ENCODE data around the gene ASIC2.
"Not testable (repeated sequence)": the region's sequence is repeated elsewhere in the genome, so short reads cannot be mapped to it uniquely, and the experiment has no call there.

The ASIC2 gene

DNA sequence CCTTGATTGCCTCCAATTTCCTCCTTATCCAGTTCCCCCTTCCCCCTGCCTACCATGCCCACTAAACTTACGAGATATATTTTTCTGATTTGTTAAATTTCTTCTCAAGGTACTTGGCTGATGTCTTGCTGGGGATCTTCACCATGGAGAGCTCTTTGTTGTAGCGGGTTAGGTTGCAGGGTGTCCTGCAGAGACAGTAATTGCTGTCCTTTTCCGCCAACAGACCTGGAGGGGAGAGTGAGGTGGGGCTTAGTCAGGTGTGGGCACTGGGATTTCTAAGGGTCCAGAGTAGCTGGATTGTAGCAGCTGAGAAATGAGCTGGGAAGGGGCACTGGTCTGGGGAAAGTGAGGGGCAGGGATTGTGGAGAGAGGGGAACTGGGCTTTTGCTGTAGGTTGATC lies 269.3 kb downstream of the ASIC2 start:
- DNase-seq (ENCODE audit: low read depth in 3 of 3) = no peak

DNA sequence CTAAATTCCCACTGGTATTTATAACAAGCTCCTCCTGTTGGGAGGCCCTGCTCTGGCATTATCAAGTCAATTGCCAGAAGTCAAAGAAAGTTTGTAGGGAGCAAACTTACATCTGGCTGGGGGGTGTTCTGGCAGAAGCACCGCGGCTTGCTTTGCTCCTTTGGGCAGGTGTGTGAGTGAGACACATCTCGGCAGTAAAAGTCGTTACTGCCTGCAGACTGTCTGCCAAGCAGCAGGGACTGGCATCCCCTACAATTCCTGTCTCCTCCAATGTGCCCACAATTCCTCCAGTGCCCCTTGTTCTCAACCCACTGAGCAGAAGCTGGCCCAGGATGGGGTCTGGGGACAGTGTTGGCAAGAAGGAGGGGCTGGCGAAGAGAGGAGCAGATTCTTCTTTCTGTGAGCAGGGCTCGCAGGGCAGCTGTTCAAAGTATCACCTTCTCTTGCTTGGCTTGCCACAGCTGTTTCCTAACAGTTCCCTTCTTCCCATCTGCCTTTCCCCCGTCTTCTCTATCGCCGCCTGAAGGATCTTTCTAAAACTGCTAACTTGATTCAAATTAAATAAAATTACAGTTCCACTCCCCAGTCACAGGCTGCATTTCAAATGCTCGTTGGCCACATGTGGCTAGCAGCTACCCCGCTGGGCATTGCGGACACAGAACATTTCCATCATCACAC lies 271.2 kb downstream of the ASIC2 start:
- no peak for DNase-seq (ENCODE audit: low read depth in 3 of 3)

DNA sequence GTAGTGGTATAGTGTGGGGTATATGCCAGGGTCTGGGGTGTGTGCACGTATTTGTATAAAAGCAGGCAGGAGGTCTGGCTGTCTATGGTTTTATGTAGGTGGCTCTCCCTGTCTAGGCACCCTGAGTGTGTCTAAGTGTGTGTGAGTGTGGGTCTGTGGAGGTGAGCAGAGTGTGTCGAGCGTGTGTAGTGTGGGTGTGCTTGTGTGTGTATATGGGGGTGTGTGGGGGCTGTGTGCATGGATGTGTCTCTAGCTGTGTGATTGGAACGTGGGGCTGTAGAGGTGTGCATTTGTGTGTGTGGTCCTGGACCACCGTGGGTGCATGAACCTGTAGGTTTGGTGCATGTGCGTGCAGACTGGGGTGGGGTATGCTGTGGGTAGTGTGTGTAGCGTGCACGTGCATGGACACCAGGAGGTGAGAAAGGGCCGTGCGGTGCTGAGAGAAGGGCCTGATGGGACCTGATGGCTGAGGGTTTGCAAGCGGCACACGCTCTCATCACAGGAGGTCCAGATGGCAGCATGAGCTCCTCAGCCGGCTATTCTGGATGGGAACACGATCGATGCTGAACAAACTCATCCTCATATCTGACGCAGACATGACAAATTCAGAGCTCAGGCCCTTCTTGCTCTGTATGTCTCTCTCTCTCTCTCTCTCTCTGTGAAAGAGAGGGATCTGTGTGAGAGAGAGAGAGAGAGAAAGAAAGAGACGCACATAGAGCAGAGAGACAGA lies 273.8 kb downstream of the ASIC2 start:
- no peak for DNase-seq (ENCODE audit: low read depth in 3 of 3)

DNA sequence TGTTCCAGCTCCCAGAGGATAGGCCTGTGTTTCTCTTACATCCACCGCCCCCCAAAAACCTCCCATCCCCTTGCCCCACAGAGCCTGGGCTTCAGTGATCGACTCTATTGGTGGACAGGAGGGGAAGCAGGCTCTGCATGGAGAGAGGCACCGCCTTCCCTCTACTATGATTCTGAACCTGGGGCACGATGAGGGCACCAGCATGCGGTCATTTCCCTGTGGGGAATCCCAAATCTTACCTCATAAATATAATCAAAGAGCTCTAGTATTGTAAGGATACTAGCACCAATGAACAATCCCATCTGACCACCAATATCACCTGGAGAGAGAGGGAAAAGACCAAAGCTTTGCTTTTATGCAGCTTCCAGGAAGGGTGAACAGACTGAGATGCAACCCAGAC lies 275.7 kb downstream of the ASIC2 start:
- DNase-seq (ENCODE audit: low read depth in 3 of 3) = no peak

DNA sequence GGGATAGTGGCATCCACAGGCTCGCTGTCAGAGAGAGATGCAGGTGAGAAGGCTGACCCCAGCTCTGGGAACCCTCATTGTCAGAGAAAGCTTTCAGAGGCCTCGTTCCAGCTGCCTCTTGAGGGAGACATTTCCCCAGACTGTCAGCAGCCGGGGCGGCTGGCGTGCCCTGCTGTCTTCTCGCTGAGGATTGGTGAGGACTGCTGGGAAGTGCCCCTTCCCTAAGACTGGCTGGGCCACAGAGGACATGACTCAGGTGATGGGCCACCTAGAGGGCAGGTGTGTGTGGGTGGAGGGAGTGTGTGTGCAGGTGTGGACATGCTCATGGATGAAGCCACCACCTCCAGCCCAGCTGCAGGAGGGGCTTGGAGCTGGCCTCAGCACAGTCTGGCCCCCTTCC lies 276.2 kb downstream of the ASIC2 start:
- no peak for DNase-seq (ENCODE audit: low read depth in 3 of 3)

DNA sequence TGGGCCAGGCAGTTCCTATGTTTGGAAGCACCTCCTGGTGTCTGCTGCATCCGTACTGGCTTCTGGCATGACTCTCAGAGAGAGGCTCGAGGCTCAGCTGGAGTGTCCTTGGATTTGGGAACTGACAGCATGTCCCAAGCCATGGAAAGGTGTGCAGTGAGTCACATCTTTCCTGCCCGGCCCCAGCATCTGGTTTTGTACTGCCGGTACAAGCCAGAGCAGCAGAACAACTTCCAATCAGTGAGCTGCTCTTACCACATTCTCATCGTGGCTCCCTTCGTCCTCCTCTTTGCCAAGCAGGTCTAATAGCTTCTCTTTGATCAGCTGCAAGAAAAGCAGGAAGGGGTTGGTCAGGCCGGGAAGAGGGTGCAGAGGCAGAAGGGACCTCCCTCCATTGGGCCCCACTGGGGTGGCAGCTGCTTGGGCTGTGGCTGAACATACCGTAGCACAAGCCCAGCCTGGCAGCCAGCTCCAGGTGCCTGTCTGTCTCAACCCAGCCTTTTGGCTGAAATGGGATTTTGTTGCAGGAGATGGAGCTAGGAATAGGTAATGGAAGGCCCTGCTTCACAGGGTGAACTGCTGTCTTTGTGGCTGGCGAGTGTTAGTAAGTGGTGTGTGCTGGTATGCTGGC lies 277.3 kb downstream of the ASIC2 start:
- DNase-seq (ENCODE audit: low read depth in 3 of 3) = no peak

DNA sequence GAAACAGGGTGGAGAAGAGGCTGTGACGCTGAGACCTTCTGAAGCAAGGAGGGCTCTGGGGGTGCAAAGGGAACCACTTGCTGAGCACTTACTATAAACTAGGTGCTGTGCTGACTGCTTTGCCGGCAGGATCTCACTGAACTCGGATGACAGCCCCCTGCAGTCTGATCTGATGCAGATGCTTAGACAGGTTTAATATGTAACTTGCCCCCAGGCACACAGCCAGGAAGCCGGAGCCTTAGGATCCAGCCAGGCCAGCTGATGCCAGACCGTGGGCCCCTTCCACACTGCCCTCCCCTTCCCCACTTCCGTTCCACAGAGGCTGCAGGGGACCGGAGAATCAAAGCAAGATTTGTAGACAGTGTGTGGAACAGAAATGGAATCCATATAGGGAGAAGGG lies 278.3 kb downstream of the ASIC2 start:
- DNase-seq (ENCODE audit: low read depth in 3 of 3) = no peak

DNA sequence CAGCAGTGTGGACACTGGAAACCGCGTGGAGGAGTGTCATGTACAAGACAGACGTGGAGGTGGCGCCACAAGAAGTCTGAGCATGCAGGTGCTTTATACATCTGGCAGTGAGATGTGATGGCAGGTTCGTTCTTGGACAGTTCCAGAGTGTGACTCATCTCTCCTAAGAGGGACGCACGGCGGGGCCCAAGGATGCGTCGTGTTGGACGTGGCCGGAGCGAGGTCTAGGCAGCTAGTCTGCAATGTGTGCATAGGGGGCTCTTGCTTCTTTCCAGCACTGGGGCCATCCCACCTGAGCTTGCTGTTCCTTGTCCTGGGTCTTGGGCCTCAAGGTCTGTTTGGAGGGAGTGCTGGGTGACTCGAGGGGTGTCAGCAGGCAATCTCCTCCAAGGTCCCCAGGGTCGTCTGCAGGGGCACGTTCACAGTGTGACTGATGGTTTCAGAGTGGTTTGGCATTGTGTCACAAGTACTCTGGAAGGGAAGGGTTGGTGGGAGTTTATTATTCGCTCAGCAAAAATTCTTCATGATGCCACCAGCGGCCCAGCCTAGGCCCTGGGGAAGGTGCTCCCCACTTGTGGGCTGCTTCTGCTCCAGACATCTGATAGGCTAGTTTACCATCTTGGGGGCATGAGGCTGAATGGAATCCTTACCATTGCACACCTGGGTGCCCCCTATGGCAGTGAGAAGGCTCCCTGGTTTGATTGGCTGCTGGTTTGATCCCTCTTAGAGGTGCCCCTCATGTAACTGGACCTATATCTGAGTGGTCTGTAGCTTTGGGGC lies 279.3 kb downstream of the ASIC2 start:
- no peak for DNase-seq (ENCODE audit: low read depth in 3 of 3)

DNA sequence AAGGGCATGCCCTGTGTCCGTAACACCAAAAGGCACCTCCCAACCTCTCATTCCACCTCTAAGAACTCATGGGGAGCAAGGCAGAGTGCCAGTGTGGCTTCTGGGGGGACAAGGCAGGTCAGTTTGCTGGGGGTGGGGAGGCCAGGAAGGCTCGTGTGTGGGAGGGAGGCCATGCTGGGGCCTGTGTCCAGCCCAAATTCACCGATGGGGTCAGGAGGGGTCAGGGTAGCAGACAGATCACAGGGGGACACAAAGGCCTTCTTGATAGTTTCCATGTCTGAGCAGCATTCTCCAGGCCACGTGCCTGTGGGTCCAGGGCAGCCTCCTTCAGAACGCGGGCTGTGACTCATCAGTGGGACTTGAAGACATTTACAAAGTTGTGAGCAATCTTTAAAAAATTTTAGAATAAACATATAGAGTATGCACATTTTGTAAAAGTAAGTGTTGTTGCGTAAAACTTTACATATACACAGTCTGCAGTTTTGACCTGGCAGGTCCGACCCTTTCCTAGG lies 280.5 kb downstream of the ASIC2 start:
- no peak for DNase-seq (ENCODE audit: low read depth in 3 of 3)

DNA sequence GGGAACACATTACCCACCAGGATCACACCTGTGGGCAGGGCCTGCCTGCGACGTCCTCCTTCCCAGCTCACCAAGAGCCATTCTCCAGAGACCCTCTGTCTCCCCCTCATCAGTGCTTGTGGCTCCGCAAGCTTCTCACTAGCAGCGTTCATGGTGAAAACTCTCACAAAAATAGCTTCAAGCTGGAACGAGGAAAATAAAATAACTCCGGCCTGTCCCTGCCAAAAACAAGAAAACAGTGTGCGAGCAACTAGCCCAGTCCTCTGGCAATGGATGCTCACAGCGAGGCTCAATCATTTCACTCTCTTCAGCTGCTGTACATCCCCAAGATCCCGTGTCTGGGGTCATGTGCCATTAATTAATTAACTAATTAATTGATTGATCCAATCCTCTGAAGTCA lies 283.5 kb downstream of the ASIC2 start:
- no peak for DNase-seq (ENCODE audit: low read depth in 3 of 3)

DNA sequence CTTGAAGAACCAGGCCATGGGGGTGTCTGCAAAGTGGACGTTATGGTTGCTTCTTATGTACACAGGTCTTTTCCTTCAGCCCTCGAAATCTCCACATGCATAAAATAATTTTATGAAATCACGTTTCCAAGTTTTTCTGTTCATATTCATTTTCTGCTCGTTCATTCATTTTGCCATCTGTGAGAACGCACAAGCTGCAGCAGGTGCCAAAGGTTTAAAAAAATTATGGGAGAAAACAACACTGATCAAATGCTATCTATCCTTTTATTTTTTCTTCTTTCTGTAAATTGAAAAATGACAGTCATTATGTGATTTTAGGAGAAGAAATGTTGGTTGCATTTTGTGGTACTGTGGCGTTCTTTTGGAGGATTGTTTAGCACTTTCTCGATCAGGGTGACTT lies 285.9 kb downstream of the ASIC2 start:
- no peak for DNase-seq (ENCODE audit: low read depth in 3 of 3)

DNA sequence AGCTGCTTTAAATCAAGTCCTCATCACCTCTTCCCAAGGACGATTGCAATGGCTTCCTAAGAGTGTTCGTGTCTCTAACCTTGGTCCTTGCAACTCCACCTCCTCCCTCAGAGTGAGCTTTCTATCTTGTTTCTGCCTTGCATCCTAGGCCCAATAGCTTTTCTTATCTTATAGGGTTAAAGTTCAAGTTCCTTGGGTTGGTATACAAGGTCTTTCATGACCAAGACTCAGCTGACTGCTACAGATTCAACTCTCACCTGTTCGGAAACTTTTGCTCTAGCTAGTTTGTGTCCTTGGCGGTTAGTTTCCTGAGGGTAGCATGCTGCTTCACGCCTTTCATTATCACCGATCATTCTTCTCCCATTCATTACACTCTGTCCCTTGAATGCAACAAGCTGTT lies 290.8 kb downstream of the ASIC2 start:
- no peak for DNase-seq (ENCODE audit: low read depth in 3 of 3)

DNA sequence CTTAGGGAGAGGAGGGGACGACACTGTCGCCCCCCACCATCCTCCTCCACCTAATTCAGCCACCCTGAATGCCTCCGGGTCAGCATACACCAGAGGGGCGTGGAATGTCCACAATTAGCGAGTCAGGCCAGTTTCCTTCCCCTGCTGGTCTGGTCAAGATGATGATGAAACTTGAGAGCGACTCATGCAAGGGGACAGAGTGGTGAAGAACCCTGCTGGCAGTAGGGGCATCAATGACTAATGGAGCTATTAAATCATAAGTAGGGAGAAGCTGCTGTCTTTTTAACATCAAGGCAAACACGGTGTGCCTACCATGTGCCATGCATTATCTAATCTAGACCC lies 294.2 kb downstream of the ASIC2 start:
- no peak for DNase-seq (ENCODE audit: low read depth in 3 of 3)

DNA sequence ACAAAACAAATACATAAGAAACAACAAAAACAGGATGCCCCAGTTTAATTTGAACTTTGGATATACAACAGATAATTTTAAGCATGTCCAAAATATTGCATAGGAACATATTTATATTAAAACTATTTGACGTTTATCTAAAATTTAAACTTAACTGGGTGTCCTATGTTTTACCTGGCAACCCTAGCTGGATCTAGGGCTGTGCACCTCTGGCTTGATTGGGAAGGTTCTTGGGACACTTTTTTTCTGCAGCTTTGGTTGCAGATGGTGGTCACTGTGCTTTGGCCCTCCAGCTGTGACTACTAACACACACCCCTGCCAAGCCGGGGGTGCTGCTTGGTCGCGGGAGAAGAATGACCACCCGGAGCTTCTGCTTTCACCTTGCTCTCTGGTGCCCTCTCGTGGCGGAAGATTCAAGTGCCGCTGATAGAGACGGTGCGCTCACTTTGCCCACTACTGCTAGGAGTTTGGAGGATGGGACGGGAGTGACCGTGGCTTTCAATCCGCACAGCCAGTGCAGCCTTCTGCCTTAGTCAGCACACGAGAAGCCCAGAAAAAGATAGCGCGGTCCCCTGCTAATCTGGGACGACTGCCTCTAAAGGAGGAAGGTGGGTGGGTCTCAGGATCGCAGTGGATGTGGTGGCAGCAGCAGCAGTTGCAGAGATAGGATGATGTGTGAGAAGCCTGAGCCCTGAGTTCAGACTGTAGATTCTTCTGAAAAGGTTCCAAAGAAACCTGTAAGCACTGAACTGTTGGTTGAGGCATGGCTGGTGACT lies 294.8 kb downstream of the ASIC2 start:
- DNase-seq (ENCODE audit: low read depth in 3 of 3) = peak; percentile 38 to 54 (median 48)

DNA sequence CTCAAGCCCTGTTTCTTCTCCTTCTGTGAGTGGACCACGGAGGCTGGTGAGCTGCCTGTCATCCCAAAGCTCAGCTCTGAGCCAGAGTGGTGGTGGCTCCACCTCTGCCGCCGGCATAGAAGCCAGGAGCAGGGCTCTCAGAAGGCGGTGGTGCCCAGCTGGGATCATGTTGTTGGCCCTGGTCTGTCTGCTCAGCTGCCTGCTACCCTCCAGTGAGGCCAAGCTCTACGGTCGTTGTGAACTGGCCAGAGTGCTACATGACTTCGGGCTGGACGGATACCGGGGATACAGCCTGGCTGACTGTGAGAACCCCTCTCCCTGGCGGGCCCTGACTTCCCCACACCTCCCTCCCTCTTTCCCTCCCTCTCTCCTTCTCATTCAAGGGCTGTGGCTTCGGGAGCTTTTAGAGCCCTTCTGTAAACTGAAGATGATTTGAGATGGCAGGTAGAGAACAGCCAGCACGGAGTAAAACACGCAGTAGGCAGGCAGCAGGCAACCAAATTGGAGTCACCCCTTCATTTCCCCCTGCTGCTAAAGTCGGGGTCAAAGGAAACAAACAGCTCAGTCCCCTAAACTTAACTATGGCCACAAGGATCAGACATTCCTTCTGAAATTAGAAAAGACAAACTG lies 297.6 kb downstream of the ASIC2 start:
- DNase-seq (ENCODE audit: low read depth in 3 of 3) = no peak

DNA sequence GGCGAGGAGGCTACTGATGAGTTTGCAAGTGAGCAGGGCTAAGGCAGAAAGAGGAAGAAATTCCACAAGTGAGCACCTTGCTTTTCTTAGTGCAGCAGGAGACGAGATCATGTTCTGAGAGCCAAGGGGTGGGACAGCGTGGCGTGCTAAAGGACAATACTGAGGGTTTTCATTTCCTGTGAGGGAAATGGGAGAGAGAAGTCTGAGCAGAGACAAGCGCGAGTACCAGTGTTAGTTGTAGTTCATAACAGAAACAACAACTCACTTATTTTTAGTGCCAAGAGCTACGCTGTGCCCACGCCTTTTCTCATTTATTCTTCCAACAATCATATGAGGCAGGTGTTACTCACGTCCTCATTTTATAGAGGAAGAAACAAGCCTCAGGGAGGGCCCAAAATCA lies 299.1 kb downstream of the ASIC2 start:
- DNase-seq (ENCODE audit: low read depth in 3 of 3) = no peak

DNA sequence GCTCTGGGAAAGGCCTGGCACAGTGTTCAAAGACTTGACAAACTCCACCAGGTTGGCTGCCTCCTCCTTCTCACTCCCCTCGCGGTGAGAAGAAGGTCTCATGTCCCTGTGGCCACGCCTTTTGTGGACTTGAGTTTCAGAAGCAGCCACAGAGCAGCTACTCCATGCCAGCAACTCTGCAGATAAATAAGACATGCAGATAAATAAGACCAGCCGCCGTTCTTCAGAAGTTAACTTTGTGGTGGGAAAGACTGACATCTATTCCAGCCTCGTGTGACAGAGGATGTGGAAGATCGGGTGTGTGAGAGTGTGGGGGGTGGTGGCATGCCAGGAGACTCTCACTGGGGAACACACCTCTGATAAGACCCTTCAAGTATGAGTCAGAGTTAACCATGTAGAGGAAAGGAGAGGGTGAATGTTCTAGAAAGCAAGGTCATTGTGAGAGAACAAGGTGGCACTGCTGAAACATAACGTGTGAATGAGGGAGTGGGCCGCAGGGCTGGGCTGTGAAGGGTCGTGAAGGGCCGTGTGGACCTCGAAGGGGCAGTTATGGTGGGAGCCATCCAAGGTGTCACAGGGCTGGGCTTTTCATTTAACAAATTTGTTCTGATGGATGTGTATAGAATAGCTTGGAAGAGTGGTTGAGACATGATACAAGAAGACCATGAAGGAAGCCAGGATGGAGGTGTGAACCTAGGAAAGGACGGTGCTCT lies 300.6 kb downstream of the ASIC2 start:
- DNase-seq (ENCODE audit: low read depth in 3 of 3) = no peak

DNA sequence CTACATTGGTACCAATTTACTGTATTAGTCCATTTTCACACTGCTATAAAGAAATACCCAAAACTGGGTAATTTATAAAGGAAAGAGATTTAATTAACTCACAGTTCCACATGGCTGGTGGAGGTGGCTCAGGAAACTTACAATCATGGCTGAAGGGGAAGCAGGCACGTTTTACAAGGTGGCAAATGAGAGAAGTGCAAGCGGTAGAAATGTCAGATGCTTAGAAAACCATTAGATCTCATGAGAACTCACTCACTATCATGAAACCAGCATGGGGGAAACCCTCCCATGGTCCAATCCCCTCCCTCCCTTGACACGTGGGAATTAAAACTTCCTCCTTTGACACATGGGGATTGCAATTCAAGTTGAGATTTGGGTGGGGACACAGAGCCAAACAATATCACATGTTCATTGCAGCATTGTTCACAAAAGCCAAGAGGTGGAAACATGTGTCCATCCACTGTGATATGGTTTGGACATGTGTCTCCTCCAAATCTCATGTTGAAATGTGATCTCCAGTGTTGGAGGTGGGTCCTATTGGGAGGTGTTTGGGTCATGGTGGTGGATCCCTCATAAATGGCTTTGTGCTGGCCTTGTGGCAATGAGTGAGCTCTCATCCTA lies 304.5 kb downstream of the ASIC2 start:
- no peak for DNase-seq (ENCODE audit: low read depth in 3 of 3)

DNA sequence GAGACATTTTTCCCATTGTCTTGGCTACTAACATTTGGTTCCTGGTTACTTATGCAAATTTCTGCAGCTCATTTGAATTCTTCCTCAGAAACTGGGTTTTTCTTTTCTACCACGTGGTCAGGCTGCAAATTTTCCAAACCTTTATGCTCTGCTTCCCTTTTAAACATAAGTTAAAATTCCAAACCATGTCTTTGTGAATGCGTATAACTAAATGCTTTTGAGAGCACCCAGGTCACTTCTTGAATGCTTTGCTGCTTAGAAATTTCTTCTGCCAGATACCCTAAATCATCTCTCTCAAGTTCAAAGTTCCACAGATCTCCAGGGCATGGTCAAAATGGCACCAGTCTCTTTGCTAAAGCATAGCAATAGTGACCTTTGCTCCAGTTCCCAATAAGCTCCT lies 305.2 kb downstream of the ASIC2 start:
- not testable (repeated sequence) for DNase-seq (ENCODE audit: low read depth in 3 of 3)

DNA sequence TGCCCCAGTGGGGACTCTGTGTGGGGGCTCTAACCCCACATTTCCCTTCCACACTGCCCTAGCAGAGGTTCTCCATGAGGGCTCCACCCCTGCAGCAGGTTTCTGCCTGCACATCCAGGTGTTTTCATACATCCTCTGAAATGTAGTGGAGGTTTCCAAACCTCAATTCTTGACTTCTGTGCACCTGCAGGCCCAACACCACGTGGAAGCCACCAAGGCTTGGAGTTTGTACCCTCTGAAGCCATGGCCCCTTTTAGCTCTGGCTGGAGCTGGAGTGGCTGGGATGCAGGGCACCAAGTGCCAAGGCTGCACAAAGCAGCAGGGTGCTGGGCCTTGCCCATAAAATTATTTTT lies 305.7 kb downstream of the ASIC2 start:
- not testable (repeated sequence) for DNase-seq (ENCODE audit: low read depth in 3 of 3)

All from stimulated activated CD4-positive, alpha-beta T cell treated with anti-CD3 and anti-CD28 coated beads, TNF-alpha, amount 100 ng/mL, for 4 hours (primary cell).